Urinary bladder (tissue), 4 donors: ENCODE data around the gene STOML2. TPM values are rescaled to one million over a fixed set of nuclear protein-coding genes. Genes with fewer than 3 reads are reported as not detected.

Experiments
- DNase-seq: peaks from one replicate; pipeline ENCODE4 v3.0.0-alpha.2; 2015; ENCODE audit errors: extremely low spot score
- H3K27ac ChIP-seq: one replicate; pipeline ENCODE4 v1.5.1; 2013; ENCODE audit warnings: low read depth, mild to moderate bottlenecking, moderate library complexity
- H3K36me3 ChIP-seq: one replicate; pipeline ENCODE4 v1.6.1; 2013; ENCODE audit warnings: mild to moderate bottlenecking, moderate library complexity; ENCODE audit not compliant: insufficient read depth
- H3K4me1 ChIP-seq: one replicate; pipeline ENCODE4 v1.6.1; 2013; ENCODE audit warnings: mild to moderate bottlenecking, moderate library complexity; ENCODE audit not compliant: insufficient read depth
- H3K4me3 ChIP-seq: one replicate; pipeline ENCODE4 v1.5.1; 2013; ENCODE audit warnings: low read depth, low read length
- WGBS: extraction: QIAGEN DNeasy Blood & Tissue Kit; methylation state at CpG from one replicate; pipeline ENCODE4 v1.1.7; 2013; 5-methylcytosine and 5-hydroxymethylcytosine counted together
- polyA plus RNA-seq: library from polyadenylated mRNA; stranded (reverse); fragments of 200-250 nt; gene quantifications from one replicate; pipeline ENCODE4 v1.2.3, GENCODE V29; 2013
- total RNA-seq: library from RNA; depleted of rRNA; stranded (reverse); fragments of >200 nt; gene quantifications from one replicate; pipeline ENCODE4 v1.2.3, GENCODE V29; 2014
- donor health status: healthy with polysubstance abuse.
- donor health status: healthy.

STOML2 gene
- total and polyA plus RNA-seq, 2 donors, result 52.3 to 106 TPM

GRCh38 chr9:35103660-35104191 is 795 bp upstream of the STOML2 start:
- no peak for DNase-seq
- H3K36me3 ChIP-seq, result no peaks in the 10 kb centered on the region
- WGBS, result 31% methylated on average over 5 of the region's 5 CpGs
- H3K4me1 ChIP-seq, result peaks cover 2% of the 10 kb centered on the region
- H3K4me3 ChIP-seq, result peak overlapping the region; percentile 64
- H3K27ac ChIP-seq, result peak overlapping the region; percentile 63

GRCh38 chr9:35102465-35102768 is 514 bp downstream of the STOML2 start:
- no peak for DNase-seq
- peak overlapping the region; percentile 85 for H3K27ac ChIP-seq
- WGBS, result 3% methylated on average over 10 of the region's 10 CpGs
- H3K4me3 ChIP-seq, result peak overlapping the region; percentile 64
- no peaks in the 10 kb centered on the region for H3K36me3 ChIP-seq
- peaks cover 2% of the 10 kb centered on the region for H3K4me1 ChIP-seq

GRCh38 chr9:35097573-35097972 is 5.4 kb downstream of the STOML2 start:
- 89% methylated on average over 3 of the region's 3 CpGs for WGBS
- H3K36me3 ChIP-seq, result no peaks in the 10 kb centered on the region
- H3K4me3 ChIP-seq, result no peak overlapping the region
- H3K4me1 ChIP-seq, result peaks cover 2% of the 10 kb centered on the region
- DNase-seq, result no peak
- H3K27ac ChIP-seq, result no peak overlapping the region

- peak; percentile 51 for DNase-seq
- H3K4me3 ChIP-seq, result peak within 1 kb of the TSS; percentile 71
- WGBS, result under 1% methylated on average over 53 of the region's 53 CpGs
- H3K36me3 ChIP-seq, result no peaks in the 10 kb centered on the region
- peak within 1 kb of the TSS; percentile 95 for H3K27ac ChIP-seq
- no peaks in the 10 kb centered on the region for H3K4me1 ChIP-seq
These were observed 6.7 kb downstream of the STOML2 start, which contains the start of gene PIGO for GRCh38 chr9:35096035-35096849. Gene PIGO (minus strand): TSS chr9:35096591. CDS start chr9:35095565, 1,026 bp downstream.

- Histone ChIP-seq H3K36me3 (peaks cover 4% of the 10 kb centered on the region), H3K4me1 (no peaks in the 10 kb centered on the region), H3K27ac (no peak overlapping the region), H3K4me3 (no peak overlapping the region)
- no peak for DNase-seq
- WGBS, result 94% methylated on average over 17 of the region's 17 CpGs
These were observed 11.4 kb downstream of the STOML2 start for GRCh38 chr9:35091536-35091935.

- Histone ChIP-seq H3K27ac (no peak overlapping the region), H3K4me1 (no peaks in the 10 kb centered on the region), H3K36me3 (peaks cover 4% of the 10 kb centered on the region), H3K4me3 (no peak overlapping the region)
- 95% methylated on average over 2 of the region's 2 CpGs for WGBS
- no peak for DNase-seq
These were observed 13.5 kb downstream of the STOML2 start for GRCh38 chr9:35089434-35089833.

- H3K36me3 ChIP-seq, result peaks cover 4% of the 10 kb centered on the region
- H3K4me3 ChIP-seq, result no peak overlapping the region
- DNase-seq, result no peak
- H3K27ac ChIP-seq, result no peak overlapping the region
- WGBS, result 86% methylated on average over 2 of the region's 2 CpGs
- no peaks in the 10 kb centered on the region for H3K4me1 ChIP-seq
These were observed 17.9 kb downstream of the STOML2 start for GRCh38 chr9:35085078-35085477.

- Histone ChIP-seq H3K36me3 (no peaks in the 10 kb centered on the region), H3K4me1 (no peaks in the 10 kb centered on the region), H3K4me3 (peak within 1 kb of the TSS; percentile 63), H3K27ac (peak within 1 kb of the TSS; percentile 27)
- under 1% methylated on average over 67 of the region's 67 CpGs for WGBS
- DNase-seq, result peak; percentile 87
These were observed 23.2 kb downstream of the STOML2 start, which contains the start of gene FANCG for GRCh38 chr9:35079426-35080341. Gene FANCG (minus strand): TSS chr9:35079942. CDS start chr9:35079524, 418 bp downstream.

GRCh38 chr9:35079041-35079425 is 23.9 kb downstream of the STOML2 start:
- Histone ChIP-seq H3K36me3 (no peaks in the 10 kb centered on the region), H3K4me3 (peak overlapping the region; percentile 63), H3K27ac (no peak overlapping the region), H3K4me1 (no peaks in the 10 kb centered on the region)
- no peak for DNase-seq
- WGBS, result 4% methylated on average over 10 of the region's 10 CpGs

- Histone ChIP-seq H3K4me3 (no peak overlapping the region), H3K27ac (no peak overlapping the region), H3K36me3 (no peaks in the 10 kb centered on the region), H3K4me1 (no peaks in the 10 kb centered on the region)
- 61% methylated on average over 4 of the region's 4 CpGs for WGBS
- no peak for DNase-seq
These were observed 24.9 kb downstream of the STOML2 start for GRCh38 chr9:35078066-35078465.

GRCh38 chr9:35076848-35077247 is 26.1 kb downstream of the STOML2 start:
- Histone ChIP-seq H3K4me1 (no peaks in the 10 kb centered on the region), H3K4me3 (no peak overlapping the region), H3K36me3 (no peaks in the 10 kb centered on the region), H3K27ac (no peak overlapping the region)
- WGBS, result 95% methylated on average over 4 of the region's 4 CpGs
- DNase-seq, result no peak

- WGBS, result 98% methylated on average over 4 of the region's 4 CpGs
- H3K4me1 ChIP-seq, result no peaks in the 10 kb centered on the region
- no peak overlapping the region for H3K4me3 ChIP-seq
- no peak for DNase-seq
- no peaks in the 10 kb centered on the region for H3K36me3 ChIP-seq
- no peak overlapping the region for H3K27ac ChIP-seq
These were observed 27.6 kb downstream of the STOML2 start for GRCh38 chr9:35075358-35075757.

- H3K4me1 ChIP-seq, result peaks cover 3% of the 10 kb centered on the region
- no peaks in the 10 kb centered on the region for H3K36me3 ChIP-seq
- no peak overlapping the region for H3K4me3 ChIP-seq
- no peak for DNase-seq
- WGBS, result 96% methylated on average over 8 of the region's 8 CpGs
- no peak overlapping the region for H3K27ac ChIP-seq
These were observed 28.1 kb downstream of the STOML2 start for GRCh38 chr9:35074791-35075190.
